Measurements from ENCODE around the gene PADI3.

GRCh38 chr1:17212487-17213121 is 36.3 kb upstream of the PADI3 start:
- TF ChIP-seq ARNT (IDR thresholded peaks at IDR 0.05) (no peak), ZNF384 (IDR thresholded peaks at IDR 0.05) (no peak), HDGF (IDR thresholded peaks at IDR 0.05; ENCODE audit: borderline replicate concordance) (no peak), FOXK2 (IDR thresholded peaks at IDR 0.05) (no peak), TARDBP (IDR thresholded peaks at IDR 0.05) (no peak), SUZ12 (IDR thresholded peaks at IDR 0.05) (no peak), FOXM1 (IDR thresholded peaks at IDR 0.05; ENCODE audit: borderline replicate concordance) (no peak), SP1 (IDR thresholded peaks at IDR 0.05) (no peak)

Measured in HEK293T (cell line).